HepG2 (cell line): ENCODE data around the gene AXIN1. TPM values are rescaled to one million over a fixed set of nuclear protein-coding genes. Genes with fewer than 3 reads are reported as not detected.

Experiments used
- ASH2L ChIP-seq: fragments of 300-600, 200-600 bp; sonication (generic); IDR thresholded peaks from 2 replicates; pipeline ENCODE4 v1.7.0; 2017; ENCODE audit warnings: low read depth, mild to moderate bottlenecking, moderate library complexity, mixed read lengths, low read length; ENCODE audit not compliant: insufficient read length
- HMGA1 ChIP-seq: sonication (generic); formaldehyde crosslinking; conservative IDR thresholded peaks from 2 replicates; pipeline ENCODE4 v1.4.0; 2020; ENCODE audit warnings: missing genetic modification reagents
- KIAA2018 ChIP-seq: sonication (generic); formaldehyde crosslinking; IDR thresholded peaks from 2 replicates; pipeline ENCODE4 v1.5.0; 2020; ENCODE audit warnings: mild to moderate bottlenecking, missing genetic modification reagents, borderline replicate concordance
- ZNF230 ChIP-seq: sonication (generic); formaldehyde crosslinking; IDR thresholded peaks from 2 replicates; pipeline ENCODE4 v1.4.0; 2020; ENCODE audit warnings: mild to moderate bottlenecking, missing genetic modification reagents
- polyA plus RNA-seq, 8 experiments: library from polyadenylated mRNA; depleted of rRNA in 3 of 8; stranded (reverse) in 7 of 8; unstranded in 1 of 8; fragments of >200 nt; fragmentation: Illumina TruSeq in 4 of 8; extraction: Trizol in 4 of 8; gene quantifications; 2 replicates each; pipeline versions ENCODE4 v1.2.1 to v1.2.3, GENCODE V29; 2011 to 2016; ENCODE audit warnings: low read depth in 4 of 8, missing spikeins in 1 of 8, mixed read lengths in 1 of 8; ENCODE audit not compliant: insufficient read depth in 1 of 8
- total RNA-seq, 5 experiments: library from RNA; depleted of rRNA; stranded (reverse); fragments of >200 nt; fragmentation: Illumina TruSeq; extraction: Trizol; gene quantifications; 2 replicates each; pipeline ENCODE4 v1.2.3, GENCODE V29; 2016; ENCODE audit warnings: low read depth in 1 of 5

The AXIN1 gene
- total and polyA plus RNA-seq, 2 of the 13 experiments (the other 11 are each of a cell fraction or from before 2014, with no cell fraction given) = 24.0 to 26.0 TPM

DNA sequence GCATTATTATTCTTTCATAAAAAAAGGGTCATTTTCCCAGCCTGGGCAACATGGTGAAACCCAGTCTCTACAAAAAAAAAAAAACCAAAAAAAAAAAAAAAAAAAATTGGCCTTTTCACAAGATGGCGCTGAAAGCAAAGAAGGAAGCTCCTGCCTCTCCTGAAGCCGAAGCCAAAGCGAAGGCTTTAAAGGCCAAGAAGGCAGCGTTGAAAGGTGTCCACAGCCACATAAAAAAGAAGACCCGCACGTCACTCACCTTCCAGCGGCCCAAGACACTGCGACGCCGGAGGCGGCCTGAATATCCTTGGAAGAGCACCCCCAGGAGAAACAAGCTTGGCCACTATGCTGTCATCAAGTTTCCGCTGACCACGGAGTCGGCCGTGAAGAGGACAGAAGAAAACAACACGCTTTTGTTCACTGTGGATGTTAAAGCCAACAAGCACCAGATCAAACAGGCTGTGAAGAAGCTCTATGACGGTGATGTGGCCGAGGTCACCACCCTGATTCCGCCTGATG lies 34.2 kb upstream of the AXIN1 start (continued):
- TF ChIP-seq KIAA2018 = no peak
- no peak for TF ChIP-seq HMGA1 (CRISPR knock-in tag)
- no peak for TF ChIP-seq ASH2L
- TF ChIP-seq ZNF230 (CRISPR knock-in tag) = no peak
